Astrocyte of the cerebellum (primary cell): ENCODE data around the gene PGAP2.

Experiments
- DNase-seq: peaks from one replicate; pipeline ENCODE4 v3.0.0-alpha.2; 2011; ENCODE audit warnings: low read depth
- H3K4me3 ChIP-seq: 2 replicates; pipeline ENCODE4 v1.5.1; 2011; ENCODE audit warnings: mild to moderate bottlenecking, low read depth, low read length, moderate library complexity
- in situ Hi-C: cut with HindIII; loops from 2 replicates; pipeline ENCODE4 v1.10.0; 2017; ENCODE audit warnings: low sequenced_read_pairs
- TF ChIP-seq, protein P1 (sequence below): IDR thresholded peaks from 2 replicates; pipeline ENCODE4 v1.5.1; 2012; ENCODE audit warnings: low read length, low read depth, moderate library complexity, mild to moderate bottlenecking; ENCODE audit errors: missing control alignments

The PGAP2 gene

GRCh38 chr11:3867209-3868091, 59.1 kb downstream of the PGAP2 start:
- TF ChIP-seq, protein P1, sequence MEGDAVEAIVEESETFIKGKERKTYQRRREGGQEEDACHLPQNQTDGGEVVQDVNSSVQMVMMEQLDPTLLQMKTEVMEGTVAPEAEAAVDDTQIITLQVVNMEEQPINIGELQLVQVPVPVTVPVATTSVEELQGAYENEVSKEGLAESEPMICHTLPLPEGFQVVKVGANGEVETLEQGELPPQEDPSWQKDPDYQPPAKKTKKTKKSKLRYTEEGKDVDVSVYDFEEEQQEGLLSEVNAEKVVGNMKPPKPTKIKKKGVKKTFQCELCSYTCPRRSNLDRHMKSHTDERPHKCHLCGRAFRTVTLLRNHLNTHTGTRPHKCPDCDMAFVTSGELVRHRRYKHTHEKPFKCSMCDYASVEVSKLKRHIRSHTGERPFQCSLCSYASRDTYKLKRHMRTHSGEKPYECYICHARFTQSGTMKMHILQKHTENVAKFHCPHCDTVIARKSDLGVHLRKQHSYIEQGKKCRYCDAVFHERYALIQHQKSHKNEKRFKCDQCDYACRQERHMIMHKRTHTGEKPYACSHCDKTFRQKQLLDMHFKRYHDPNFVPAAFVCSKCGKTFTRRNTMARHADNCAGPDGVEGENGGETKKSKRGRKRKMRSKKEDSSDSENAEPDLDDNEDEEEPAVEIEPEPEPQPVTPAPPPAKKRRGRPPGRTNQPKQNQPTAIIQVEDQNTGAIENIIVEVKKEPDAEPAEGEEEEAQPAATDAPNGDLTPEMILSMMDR: no peak

GRCh38 chr11:3873712-3874349, 65.5 kb downstream of the PGAP2 start:
- TF ChIP-seq, protein P1: no peak
- DNase-seq: no peak
- in situ Hi-C loops: no loop called here
- H3K4me3 ChIP-seq: no peak overlapping the region

More at GRCh38 chr11:3867209-3868091, 59.1 kb downstream of the PGAP2 start:
- in situ Hi-C loops: no loop called here
- DNase-seq: no peak
- no peak overlapping the region for H3K4me3 ChIP-seq
